Caki2 (cell line): Measurements from ENCODE around the gene YPEL4. TPM values are rescaled to one million over a fixed set of nuclear protein-coding genes. Genes with fewer than 3 reads are reported as not detected.

ENCODE experiments used
- DNase-seq: peaks from one replicate; pipeline ENCODE4 v3.0.0-alpha.2; 2015; ENCODE audit warnings: low read depth
- in situ Hi-C: cut with HindIII; loops from 2 replicates; pipeline ENCODE4 v1.10.0; 2016; ENCODE audit warnings: low sequenced_read_pairs, low pct_unique_long_range_greater_than_20kb, mixed read lengths
- total RNA-seq: library from RNA; depleted of rRNA; stranded (reverse); fragments of >200 nt; shearing (Covaris generic); gene quantifications from 2 replicates; pipeline ENCODE4 v1.2.3, GENCODE V29; 2014; ENCODE audit warnings: low replicate concordance

Gene YPEL4
- total RNA-seq, 1 experiment from 2014 or later = 0.14 TPM

GRCh38 chr11:57638811-57639320, 10.8 kb downstream of the YPEL4 start:
- in situ Hi-C loops = no loop called here

GRCh38 chr11:57638005-57638781, 11.5 kb downstream of the YPEL4 start:
- in situ Hi-C loops = no loop called here
- DNase-seq = peak; percentile 52

More at GRCh38 chr11:57638811-57639320, 10.8 kb downstream of the YPEL4 start:
- no peak for DNase-seq

GRCh38 chr11:57637626-57638004, 12.1 kb downstream of the YPEL4 start:
- in situ Hi-C loops = no loop called here

GRCh38 chr11:57635246-57635645, 14.5 kb downstream of the YPEL4 start:
- DNase-seq = no peak
- in situ Hi-C loops = no loop called here

More at GRCh38 chr11:57637626-57638004, 12.1 kb downstream of the YPEL4 start:
- no peak for DNase-seq

GRCh38 chr11:57634311-57634710, 15.4 kb downstream of the YPEL4 start:
- no peak for DNase-seq
- in situ Hi-C loops = no loop called here

GRCh38 chr11:57633394-57634070, 16.2 kb downstream of the YPEL4 start:
- in situ Hi-C loops = no loop called here
- no peak for DNase-seq

GRCh38 chr11:57632116-57632515, 17.6 kb downstream of the YPEL4 start:
- in situ Hi-C loops = no loop called here
- no peak for DNase-seq

GRCh38 chr11:57630171-57630570, 19.5 kb downstream of the YPEL4 start:
- in situ Hi-C loops = no loop called here
- no peak for DNase-seq

- in situ Hi-C loops = no loop called here
Observed at GRCh38 chr11:57626895-57627294, 22.8 kb downstream of the YPEL4 start.

GRCh38 chr11:57624864-57625263, 24.8 kb downstream of the YPEL4 start:
- in situ Hi-C loops = no loop called here
- no peak for DNase-seq

More at GRCh38 chr11:57626895-57627294, 22.8 kb downstream of the YPEL4 start:
- no peak for DNase-seq

- no peak for DNase-seq
- in situ Hi-C loops = no loop called here
Observed at GRCh38 chr11:57622263-57622662, 27.4 kb downstream of the YPEL4 start.

GRCh38 chr11:57620467-57620866, 29.2 kb downstream of the YPEL4 start:
- in situ Hi-C loops = no loop called here

GRCh38 chr11:57619331-57619730, 30.4 kb downstream of the YPEL4 start:
- in situ Hi-C loops = no loop called here

More at GRCh38 chr11:57620467-57620866, 29.2 kb downstream of the YPEL4 start:
- no peak for DNase-seq

GRCh38 chr11:57618438-57618837, 31.3 kb downstream of the YPEL4 start:
- in situ Hi-C loops = no loop called here

More at GRCh38 chr11:57619331-57619730, 30.4 kb downstream of the YPEL4 start:
- no peak for DNase-seq

GRCh38 chr11:57616595-57616994, 33.1 kb downstream of the YPEL4 start:
- in situ Hi-C loops = no loop called here
- no peak for DNase-seq

More at GRCh38 chr11:57618438-57618837, 31.3 kb downstream of the YPEL4 start:
- DNase-seq = no peak

GRCh38 chr11:57615308-57615707, 34.4 kb downstream of the YPEL4 start:
- DNase-seq = no peak
- in situ Hi-C loops = no loop called here

- no peak for DNase-seq
- in situ Hi-C loops = no loop called here
Observed at GRCh38 chr11:57614234-57614772, 35.4 kb downstream of the YPEL4 start.

GRCh38 chr11:57610170-57610569, 39.5 kb downstream of the YPEL4 start:
- no peak for DNase-seq
- in situ Hi-C loops = no loop called here

GRCh38 chr11:57605028-57605420, 44.7 kb downstream of the YPEL4 start:
- no peak for DNase-seq
- in situ Hi-C loops = no loop called here
